Esophagus muscularis mucosa (tissue), 4 donors: Measurements from ENCODE around the gene LYVE1. TPM values are rescaled to one million over a fixed set of nuclear protein-coding genes. Genes with fewer than 3 reads are reported as not detected.
A peak's percentile ranks its signal among the peaks of the same experiment; 100 is the strongest.

ENCODE experiments used
- DNase-seq: peaks from one replicate; pipeline ENCODE4 v3.0.0-alpha.2; 2017; ENCODE audit errors: extremely low spot score
- H3K27ac ChIP-seq, 4 donors: fragments of 200-600 bp; sonication (generic); replicated peaks in 1 of 4; 1 replicate in 3 of 4; 2 replicates in 1 of 4; pipeline ENCODE4 v1.5.1; 2016 to 2019; ENCODE audit warnings: mild to moderate bottlenecking in 1 of 4
- H3K27me3 ChIP-seq, 4 donors: fragments of 200-600 bp; sonication (generic); one replicate each; pipeline versions ENCODE4 v1.5.1 to v1.6.0; 2016 to 2019
- H3K36me3 ChIP-seq, 4 donors: fragments of 200-600 bp; sonication (generic); one replicate each; pipeline ENCODE4 v1.5.1; 2016 to 2019
- H3K4me1 ChIP-seq, 4 donors: fragments of 200-600 bp; sonication (generic); one replicate each; pipeline ENCODE4 v1.5.1; 2016 to 2019
- H3K4me3 ChIP-seq, 4 donors: fragments of 200-600 bp; sonication (generic); 1 replicate in 2 of 4; 2 replicates in 2 of 4; pipeline ENCODE4 v1.5.1; 2016 to 2019; ENCODE audit warnings: mild to moderate bottlenecking in 4 of 4, moderate library complexity in 1 of 4
- H3K9me3 ChIP-seq, 4 donors: fragments of 200-600 bp; sonication (generic); 1 replicate in 3 of 4; 2 replicates in 1 of 4; pipeline ENCODE4 v1.5.1; 2016 to 2019
- CTCF ChIP-seq, 3 experiments: fragments of 200-600 bp in 2 of 3; fragments of 450-650 bp in 1 of 3; sonication (generic) in 2 of 3; IDR thresholded peaks; one replicate each; pipeline ENCODE4 v1.5.1; 2017 to 2019; ENCODE audit warnings: antibody characterized with exemption in 3 of 3, mild to moderate bottlenecking in 2 of 3, moderate library complexity in 1 of 3
- EP300 ChIP-seq: sonication (generic); formaldehyde crosslinking; IDR thresholded peaks from one replicate; pipeline ENCODE4 v1.6.1; 2017; ENCODE audit warnings: antibody characterized with exemption
- POLR2A ChIP-seq: fragments of 450-650 bp; IDR thresholded peaks from one replicate; pipeline ENCODE4 v1.6.1; 2017; ENCODE audit warnings: antibody characterized with exemption, moderate library complexity, mild to moderate bottlenecking, low read depth
- POLR2AphosphoS5 ChIP-seq, 2 donors: sonication (generic); formaldehyde crosslinking; IDR thresholded peaks; one replicate each; pipeline ENCODE4 v1.6.1; 2017; ENCODE audit warnings: antibody characterized with exemption in 2 of 2
- WGBS: methylation state at CpG from one replicate; pipeline ENCODE4 v1.1.5; 2018; 5-methylcytosine and 5-hydroxymethylcytosine counted together
- intact Hi-C: fragments of 100-400 bp; cut with DNase I; formaldehyde crosslinking; loops from one replicate; pipeline ENCODE4 v1.15.1; 2023
- total RNA-seq, 4 donors: library from RNA; depleted of rRNA; stranded (reverse); fragments of >200 nt; gene quantifications; one replicate each; pipeline versions ENCODE4 v1.1.0 to v1.2.1, GENCODE V29; 2016

The LYVE1 gene
- total RNA-seq, 4 donors from 2014 or later, result 59.5 to 150 (median 74.3) TPM

GRCh38 chr11:10540915-10541560 is 27.4 kb downstream of the LYVE1 start, which contains the start of gene RNF141:
RNF141 (minus strand) TSS chr11:10541187; CDS start chr11:10534158, 7,029 bp downstream.
- Histone ChIP-seq H3K9me3 (no peaks in the 10 kb centered on the region), H3K27ac (peak within 1 kb of the TSS; percentile 87 to 92 (median 89)), H3K4me3 (peak within 1 kb of the TSS; percentile 72 to 97 (median 78)), H3K36me3 (no peaks in the 10 kb centered on the region), H3K4me1 (peaks cover 7 to 16% (median 14%) of the 10 kb centered on the region in 4 donors), H3K27me3 (no peaks in the 10 kb centered on the region)
- TF ChIP-seq EP300 (no peak), POLR2A (peak; percentile 79), POLR2AphosphoS5 (IDR thresholded peaks at IDR 0.05) (peak; percentile 96 to 98), CTCF (IDR thresholded peaks at IDR 0.05) (peak; percentile 72 to 91 (median 87))
- WGBS, result no CpG with 5 or more reads among the region's 54 CpGs
- DNase-seq, result peak; percentile 98
- intact Hi-C loops, result loop anchor here (5.0 kb wide), 2 partner anchors 129 to 196 kb away; no protein-coding TSS in a partner anchor

- H3K4me3 ChIP-seq, result peak overlapping the region; percentile 72 to 97 (median 78)
- intact Hi-C loops, result loop anchor here (5.0 kb wide), 2 partner anchors 128 to 197 kb away; no protein-coding TSS in a partner anchor
- TF ChIP-seq EP300 (no peak), POLR2A (no peak), POLR2AphosphoS5 (IDR thresholded peaks at IDR 0.05) (no peak), CTCF (IDR thresholded peaks at IDR 0.05) (no peak)
- WGBS, result 0% methylated on average over 3 of the region's 25 CpGs
- H3K27ac ChIP-seq, result peak overlapping the region; percentile 87 to 92 (median 89)
- no peaks in the 10 kb centered on the region for H3K36me3 ChIP-seq
- H3K27me3 ChIP-seq, result no peaks in the 10 kb centered on the region
- H3K4me1 ChIP-seq, result peaks cover 7 to 16% (median 14%) of the 10 kb centered on the region in 4 donors
- DNase-seq, result no peak
- no peaks in the 10 kb centered on the region for H3K9me3 ChIP-seq
These were observed 27.9 kb downstream of the LYVE1 start for GRCh38 chr11:10540546-10540914.

- no peak overlapping the region for H3K4me3 ChIP-seq
- H3K27me3 ChIP-seq, result no peaks in the 10 kb centered on the region
- peaks cover 7 to 16% (median 14%) of the 10 kb centered on the region in 4 donors for H3K4me1 ChIP-seq
- intact Hi-C loops, result no loop called here
- no peaks in the 10 kb centered on the region for H3K36me3 ChIP-seq
- no peak overlapping the region for H3K27ac ChIP-seq
- no peaks in the 10 kb centered on the region for H3K9me3 ChIP-seq
- TF ChIP-seq CTCF (IDR thresholded peaks at IDR 0.05) (no peak), POLR2AphosphoS5 (IDR thresholded peaks at IDR 0.05) (no peak), EP300 (no peak), POLR2A (no peak)
- DNase-seq, result no peak
These were observed 29.1 kb downstream of the LYVE1 start for GRCh38 chr11:10539339-10539738.

GRCh38 chr11:10538924-10539323 is 29.5 kb downstream of the LYVE1 start:
- Histone ChIP-seq H3K4me3 (no peak overlapping the region), H3K9me3 (no peaks in the 10 kb centered on the region), H3K27ac (no peak overlapping the region), H3K36me3 (peaks cover 0 to 3% (median 0%) of the 10 kb centered on the region in 4 donors), H3K4me1 (peaks cover 7 to 16% (median 14%) of the 10 kb centered on the region in 4 donors), H3K27me3 (no peaks in the 10 kb centered on the region)
- TF ChIP-seq POLR2A, result no peak
- no peak for TF ChIP-seq EP300
- 73% methylated on average over 1 of the region's 1 CpG for WGBS
- no peak for DNase-seq
- intact Hi-C loops, result no loop called here

- no peak for DNase-seq
- Histone ChIP-seq H3K27ac (no peak overlapping the region), H3K27me3 (no peaks in the 10 kb centered on the region), H3K4me1 (peaks cover 7 to 16% (median 14%) of the 10 kb centered on the region in 4 donors), H3K36me3 (peaks cover 4 to 13% (median 8%) of the 10 kb centered on the region in 4 donors), H3K4me3 (no peak overlapping the region), H3K9me3 (no peaks in the 10 kb centered on the region)
- intact Hi-C loops, result no loop called here
- no peak for TF ChIP-seq EP300
- no peak for TF ChIP-seq POLR2AphosphoS5 (IDR thresholded peaks at IDR 0.05)
- no peak for TF ChIP-seq CTCF (IDR thresholded peaks at IDR 0.05)
- no peak for TF ChIP-seq POLR2A
These were observed 30.9 kb downstream of the LYVE1 start for GRCh38 chr11:10537600-10537999.
